Measurements from ENCODE around the gene GARS1. TPM values are rescaled to one million over a fixed set of nuclear protein-coding genes. Genes with fewer than 3 reads are reported as not detected.

The GARS1 gene
- total RNA-seq, 4 donors from 2014 or later = 43.6 to 71.0 (median 63.0) TPM

DNA sequence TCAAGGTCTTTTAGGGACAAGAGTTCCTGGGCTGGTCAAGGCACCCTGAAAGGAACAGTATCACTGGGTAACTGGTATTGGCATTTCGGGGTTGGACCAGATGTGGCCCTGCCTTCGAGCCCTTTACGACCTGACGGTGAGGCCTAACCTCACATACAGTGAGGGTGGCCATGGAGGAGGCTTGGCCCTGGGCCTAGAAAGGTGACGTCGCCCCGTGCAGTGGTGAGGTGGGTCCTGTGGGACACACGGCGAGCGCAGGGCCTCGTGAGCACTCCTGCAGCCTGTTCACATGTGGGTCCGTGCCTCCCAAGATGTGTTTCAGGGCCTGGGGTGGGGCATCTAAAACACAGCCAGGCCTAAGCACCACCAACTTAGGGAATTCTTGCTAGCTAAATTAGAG lies 51.5 kb downstream of the GARS1 start:
- Histone ChIP-seq H3K4me1 (no peaks in the 10 kb centered on the region), H3K36me3 (peaks cover 3 to 19% (median 9%) of the 10 kb centered on the region in 4 donors), H3K4me3 (no peak overlapping the region), H3K27me3 (no peaks in the 10 kb centered on the region), H3K27ac (replicated peaks in 1 of 4) (no peak overlapping the region), H3K9me3 (no peaks in the 10 kb centered on the region)
- DNase-seq (ENCODE audit: extremely low spot score) = peak; percentile 90
- 93% methylated on average over 12 of the region's 12 CpGs for WGBS
- intact Hi-C loops (cut with DNase I) = no loop called here
- TF ChIP-seq POLR2AphosphoS5 (IDR thresholded peaks at IDR 0.05) (no peak), POLR2A (IDR thresholded peaks at IDR 0.05; ENCODE audit: low read depth) (no peak), EP300 (IDR thresholded peaks at IDR 0.05) (no peak)
- TF ChIP-seq, protein P1, sequence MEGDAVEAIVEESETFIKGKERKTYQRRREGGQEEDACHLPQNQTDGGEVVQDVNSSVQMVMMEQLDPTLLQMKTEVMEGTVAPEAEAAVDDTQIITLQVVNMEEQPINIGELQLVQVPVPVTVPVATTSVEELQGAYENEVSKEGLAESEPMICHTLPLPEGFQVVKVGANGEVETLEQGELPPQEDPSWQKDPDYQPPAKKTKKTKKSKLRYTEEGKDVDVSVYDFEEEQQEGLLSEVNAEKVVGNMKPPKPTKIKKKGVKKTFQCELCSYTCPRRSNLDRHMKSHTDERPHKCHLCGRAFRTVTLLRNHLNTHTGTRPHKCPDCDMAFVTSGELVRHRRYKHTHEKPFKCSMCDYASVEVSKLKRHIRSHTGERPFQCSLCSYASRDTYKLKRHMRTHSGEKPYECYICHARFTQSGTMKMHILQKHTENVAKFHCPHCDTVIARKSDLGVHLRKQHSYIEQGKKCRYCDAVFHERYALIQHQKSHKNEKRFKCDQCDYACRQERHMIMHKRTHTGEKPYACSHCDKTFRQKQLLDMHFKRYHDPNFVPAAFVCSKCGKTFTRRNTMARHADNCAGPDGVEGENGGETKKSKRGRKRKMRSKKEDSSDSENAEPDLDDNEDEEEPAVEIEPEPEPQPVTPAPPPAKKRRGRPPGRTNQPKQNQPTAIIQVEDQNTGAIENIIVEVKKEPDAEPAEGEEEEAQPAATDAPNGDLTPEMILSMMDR (IDR thresholded peaks at IDR 0.05) = no peak

DNA sequence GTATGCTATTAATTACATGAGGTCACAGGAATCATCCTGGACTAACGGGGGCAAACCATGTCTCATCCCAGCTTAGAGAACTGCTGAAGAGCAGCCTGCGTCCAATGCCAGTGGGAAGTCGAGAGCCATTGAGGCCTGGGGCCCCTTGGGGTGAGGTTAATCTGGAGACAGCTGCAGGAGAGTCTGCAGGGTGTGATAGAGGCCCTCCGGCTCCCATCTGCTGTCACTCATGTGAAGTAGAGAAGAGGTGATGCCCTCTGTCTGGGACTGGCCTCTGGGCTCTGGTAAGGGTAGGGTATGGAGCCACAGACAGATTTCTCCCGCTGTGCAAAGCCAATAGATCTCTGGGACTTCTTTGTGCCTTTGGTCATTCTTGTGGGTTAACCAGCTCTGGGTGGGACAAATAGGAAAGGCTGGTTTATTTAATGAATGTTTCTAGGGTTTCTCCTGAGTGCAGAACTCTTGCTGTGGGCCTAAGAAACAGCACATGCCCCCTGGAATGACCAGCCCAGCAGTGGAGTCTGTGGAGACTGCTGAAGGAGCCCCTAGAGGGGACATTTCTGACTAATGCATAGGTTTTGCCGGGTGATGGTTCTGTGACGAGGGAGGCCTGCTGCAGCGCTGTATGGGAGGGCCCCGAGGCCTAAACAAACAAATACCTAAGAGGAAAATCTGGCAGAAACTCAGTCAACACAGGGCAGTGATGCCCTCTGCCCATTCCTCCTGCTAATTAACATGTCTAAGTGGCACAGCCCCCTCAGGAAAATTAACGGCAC lies 53.1 kb downstream of the GARS1 start:
- no peak overlapping the region for H3K27ac ChIP-seq (replicated peaks in 1 of 4)
- TF ChIP-seq POLR2AphosphoS5 (IDR thresholded peaks at IDR 0.05) (no peak), EP300 (IDR thresholded peaks at IDR 0.05) (no peak), POLR2A (IDR thresholded peaks at IDR 0.05; ENCODE audit: low read depth) (no peak)
- TF ChIP-seq, protein P1 (IDR thresholded peaks at IDR 0.05) = no peak
- H3K27me3 ChIP-seq = no peaks in the 10 kb centered on the region
- no peak overlapping the region for H3K4me3 ChIP-seq
- whole genome bisulfite sequencing = 86% methylated on average over 10 of the region's 10 CpGs
- H3K36me3 ChIP-seq = peaks cover 3 to 16% (median 9%) of the 10 kb centered on the region in 4 donors
- DNase-seq (ENCODE audit: extremely low spot score) = peak; percentile 57
- H3K4me1 ChIP-seq = no peaks in the 10 kb centered on the region
- intact Hi-C loops (cut with DNase I) = no loop called here
- H3K9me3 ChIP-seq = no peaks in the 10 kb centered on the region

DNA sequence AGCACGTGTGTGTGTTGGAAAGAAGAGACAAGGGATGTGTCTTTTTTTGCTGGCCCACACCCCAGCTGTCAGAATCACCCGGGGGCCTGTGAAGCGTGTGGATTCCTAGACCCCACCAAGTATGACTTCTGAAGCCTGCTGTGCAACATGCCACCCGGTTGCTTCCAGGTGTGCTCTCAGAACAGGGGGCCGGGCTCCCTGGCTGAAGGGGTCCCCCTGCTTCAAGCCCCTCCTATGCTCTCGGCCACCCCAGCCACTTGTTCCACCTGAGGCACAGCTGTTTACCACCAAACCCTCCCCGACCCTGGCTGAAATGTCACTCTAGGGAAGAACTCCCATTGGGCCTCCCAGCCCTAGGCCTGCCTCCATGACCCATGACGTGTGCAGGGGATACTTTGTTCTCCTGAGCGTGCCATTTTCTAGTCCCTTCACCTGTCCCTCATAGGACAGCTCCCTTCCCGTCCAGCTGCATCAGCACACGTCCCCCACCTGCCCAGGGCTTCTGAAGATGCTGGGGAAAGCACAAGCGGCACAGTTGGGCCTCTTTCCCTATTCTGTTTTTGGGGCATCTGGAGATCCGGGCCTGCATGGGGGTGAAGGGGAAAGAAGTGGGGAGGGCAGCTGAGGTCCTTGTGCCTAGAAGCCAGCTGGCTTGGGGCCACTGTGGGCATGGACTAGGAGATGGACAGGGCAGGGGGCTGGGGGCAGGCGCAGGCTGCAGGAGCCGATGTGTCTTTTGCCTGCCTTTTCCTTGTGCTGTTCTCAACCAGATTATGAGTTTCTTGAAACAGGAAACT lies 54.3 kb downstream of the GARS1 start:
- 84% methylated on average over 14 of the region's 15 CpGs for WGBS
- H3K4me1 ChIP-seq = no peaks in the 10 kb centered on the region
- peaks cover 3 to 14% (median 8%) of the 10 kb centered on the region in 4 donors for H3K36me3 ChIP-seq
- no peaks in the 10 kb centered on the region for H3K9me3 ChIP-seq
- H3K27me3 ChIP-seq = no peaks in the 10 kb centered on the region
- DNase-seq (ENCODE audit: extremely low spot score) = no peak
- intact Hi-C loops (cut with DNase I) = no loop called here
- no peak overlapping the region for H3K4me3 ChIP-seq
- no peak overlapping the region for H3K27ac ChIP-seq (replicated peaks in 1 of 4)
- TF ChIP-seq EP300 (IDR thresholded peaks at IDR 0.05) = no peak
- TF ChIP-seq, protein P1 (IDR thresholded peaks at IDR 0.05) = no peak
- TF ChIP-seq POLR2AphosphoS5 (IDR thresholded peaks at IDR 0.05) = no peak
- TF ChIP-seq POLR2A (IDR thresholded peaks at IDR 0.05; ENCODE audit: low read depth) = no peak

- H3K9me3 ChIP-seq = no peaks in the 10 kb centered on the region
- H3K4me1 ChIP-seq = no peaks in the 10 kb centered on the region
- no peak overlapping the region for H3K4me3 ChIP-seq
- H3K36me3 ChIP-seq = peaks cover 3 to 10% (median 7%) of the 10 kb centered on the region in 4 donors
- TF ChIP-seq POLR2A (IDR thresholded peaks at IDR 0.05; ENCODE audit: low read depth) (no peak), POLR2AphosphoS5 (IDR thresholded peaks at IDR 0.05) (no peak), EP300 (IDR thresholded peaks at IDR 0.05) (no peak)
- TF ChIP-seq, protein P1 (IDR thresholded peaks at IDR 0.05) = no peak
- DNase-seq (ENCODE audit: extremely low spot score) = no peak
- H3K27ac ChIP-seq (replicated peaks in 1 of 4) = no peak overlapping the region
- intact Hi-C loops (cut with DNase I) = no loop called here
- H3K27me3 ChIP-seq = no peaks in the 10 kb centered on the region
- 92% methylated on average over 13 of the region's 13 CpGs for WGBS
Measured at GRCh38 chr7:30649717-30650420, 55.2 kb downstream of the GARS1 start.

Data from esophagus muscularis mucosa (tissue), 4 donors.